Activated CD8-positive, alpha-beta memory T cell treated with anti-CD3 and anti-CD28 coated beads for 24 hours (primary cell): ENCODE measurements around the gene RBM47.
"Not testable (repeated sequence)": the region's sequence is repeated elsewhere in the genome, so short reads cannot be mapped to it uniquely, and the experiment has no call there.

Source experiments
- DNase-seq: peaks from one replicate; pipeline ENCODE4 v3.0.0-alpha.2; 2020

Gene RBM47

DNA sequence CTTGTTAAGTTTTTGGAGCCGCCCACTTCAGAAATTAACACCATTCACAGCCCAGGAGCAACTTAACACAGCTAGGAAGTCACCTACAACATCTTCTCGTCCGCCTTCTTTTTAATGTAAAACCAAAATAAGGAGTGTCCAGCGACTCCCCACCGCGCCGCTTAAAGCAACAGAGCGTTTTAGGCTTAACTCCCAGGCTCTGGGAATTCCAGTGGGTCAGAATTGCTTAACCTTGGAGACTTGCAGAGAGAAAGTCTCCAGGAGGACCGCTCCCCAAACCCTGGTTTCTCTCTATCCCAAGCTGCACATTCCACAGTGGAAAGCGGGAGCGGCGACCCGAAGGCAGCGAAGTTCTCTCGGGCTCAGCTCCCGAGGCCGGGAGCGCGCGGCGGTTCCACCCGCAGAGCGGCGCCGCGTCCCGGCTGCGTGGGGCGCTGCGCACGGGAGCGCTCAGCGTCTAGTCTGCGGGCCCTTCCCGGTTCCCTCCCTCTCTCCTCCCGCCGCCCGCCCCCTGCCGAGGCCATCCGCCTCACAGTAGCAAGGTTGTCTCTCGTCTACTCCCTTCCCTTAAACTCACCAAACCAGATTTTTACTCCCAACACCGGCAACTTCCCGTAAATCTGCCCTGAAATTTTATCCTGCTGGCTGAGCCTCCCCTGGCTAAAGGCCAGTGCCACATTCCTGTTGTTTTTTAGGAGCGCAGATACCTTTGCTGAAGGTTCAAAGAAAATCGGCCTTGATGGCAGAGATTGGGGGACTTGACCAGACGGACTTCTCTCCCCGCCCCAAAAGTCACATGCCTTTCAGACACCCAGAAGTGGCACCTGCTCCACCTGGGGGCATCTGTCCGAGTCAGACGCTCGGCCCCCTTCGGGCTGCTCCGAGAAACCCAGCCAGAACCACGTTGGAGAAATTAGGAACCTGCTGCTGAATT, at the start of gene RBM47:
Gene RBM47 (minus strand): TSS at position 464 of the 934 bp plus-strand sequence. CDS start 190,971 bp downstream, outside the sequence.
- peak; percentile 67 for DNase-seq

DNA sequence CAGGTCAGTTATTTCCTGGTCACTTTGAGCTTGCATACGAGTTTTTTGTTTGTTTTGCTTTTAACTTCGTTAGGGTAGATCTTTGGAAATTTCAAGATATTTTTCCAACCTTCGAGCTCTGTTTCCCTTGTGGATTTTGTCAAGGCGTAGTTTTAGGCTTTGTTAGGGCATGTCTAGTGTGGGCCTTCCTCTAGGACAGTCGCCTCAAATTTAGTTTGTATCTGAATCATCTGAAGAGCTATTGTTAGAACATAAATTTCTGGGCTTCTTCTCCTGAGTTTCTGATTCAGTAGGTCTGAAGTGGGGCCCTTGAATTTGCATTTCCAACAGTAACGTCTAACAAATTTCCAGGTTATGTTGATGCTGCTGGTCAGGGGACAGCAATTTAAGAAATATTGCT, 48.8 kb upstream of the RBM47 start:
- DNase-seq = no peak

DNA sequence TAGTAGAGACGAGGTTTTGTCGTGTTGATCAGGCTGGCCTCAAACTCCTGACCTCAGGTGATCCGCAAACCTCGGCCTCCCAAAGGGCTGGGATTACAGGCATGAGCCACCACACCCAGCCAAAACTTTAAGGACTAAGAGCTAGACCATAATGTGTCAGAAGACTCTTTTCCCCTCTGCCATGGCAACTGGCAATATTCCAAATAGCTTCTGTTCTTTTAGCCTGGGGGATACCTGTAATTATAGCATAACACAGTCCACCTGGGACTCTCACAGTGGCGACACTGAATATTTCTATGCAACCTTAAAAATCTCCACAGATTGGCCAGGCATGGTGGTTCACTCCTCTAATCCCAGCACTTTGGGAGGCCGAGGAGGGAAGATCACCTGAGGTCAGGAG, 45.5 kb upstream of the RBM47 start:
- DNase-seq = no peak

DNA sequence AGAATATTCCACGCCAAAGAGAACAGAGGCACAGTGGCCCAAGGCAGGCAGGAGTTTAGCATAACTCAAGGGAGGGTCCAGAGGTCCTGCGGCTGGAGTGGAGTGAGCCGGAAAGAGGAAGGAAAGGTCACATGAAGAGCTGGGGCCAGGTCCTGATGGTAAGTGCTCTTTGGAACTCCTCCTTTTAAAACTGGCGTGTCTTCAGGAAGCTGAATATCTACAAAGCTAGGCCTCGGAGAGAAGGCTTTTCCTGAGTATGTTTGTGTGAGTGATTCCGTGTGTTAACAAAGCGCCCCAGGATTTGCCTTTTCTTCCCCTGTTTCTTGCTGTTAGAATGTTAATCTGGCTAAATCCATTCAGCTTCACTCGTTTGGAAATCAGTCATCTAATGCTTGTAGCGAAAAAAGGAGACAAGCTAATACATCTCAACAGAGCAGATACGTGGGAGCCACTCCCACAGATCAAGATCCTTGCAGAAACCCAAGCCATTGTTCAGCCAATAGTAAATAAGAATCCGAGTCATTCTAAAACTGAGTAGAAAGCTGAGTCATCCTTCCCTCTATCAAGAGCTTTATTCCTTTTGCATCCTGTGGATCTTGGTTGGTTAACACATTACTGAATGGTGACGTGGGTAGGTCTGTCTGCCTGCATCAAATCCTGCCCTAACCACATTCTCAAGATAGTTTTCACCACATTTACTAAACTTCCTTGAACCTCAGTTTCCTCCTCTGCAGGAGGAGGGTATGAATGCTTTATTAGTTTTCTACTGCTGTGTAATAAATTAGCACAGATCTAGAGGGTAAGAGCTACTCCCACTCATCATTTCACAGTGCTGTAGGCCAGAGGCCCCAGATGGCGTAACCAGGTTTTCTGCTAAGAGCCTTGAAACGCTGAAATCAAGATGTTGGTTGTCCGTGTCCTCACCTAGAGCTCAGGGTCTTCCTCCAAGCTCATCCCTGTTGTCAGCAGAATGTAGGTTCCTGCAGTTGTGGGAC, 43.2 kb upstream of the RBM47 start:
- DNase-seq = peak; percentile 70

DNA sequence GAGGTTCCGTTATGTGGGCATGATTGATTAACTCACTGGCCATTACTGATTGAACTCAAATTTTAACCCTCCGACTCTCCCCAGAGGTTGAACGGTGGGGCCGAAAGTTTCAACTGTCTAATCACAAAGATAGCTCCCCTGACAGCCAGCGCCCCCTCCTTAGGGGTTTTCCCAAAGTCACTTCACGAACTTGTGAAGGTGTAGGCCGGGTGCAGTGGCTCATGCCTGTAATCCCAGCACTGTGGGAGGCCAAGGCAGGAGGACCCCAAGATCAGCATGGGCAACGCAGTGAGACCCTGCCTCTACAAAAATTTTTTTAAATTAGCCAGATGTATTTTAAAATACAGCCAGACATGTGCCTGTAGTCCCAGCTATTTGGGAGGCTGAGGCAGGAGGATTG, 39.8 kb upstream of the RBM47 start:
- no peak for DNase-seq

DNA sequence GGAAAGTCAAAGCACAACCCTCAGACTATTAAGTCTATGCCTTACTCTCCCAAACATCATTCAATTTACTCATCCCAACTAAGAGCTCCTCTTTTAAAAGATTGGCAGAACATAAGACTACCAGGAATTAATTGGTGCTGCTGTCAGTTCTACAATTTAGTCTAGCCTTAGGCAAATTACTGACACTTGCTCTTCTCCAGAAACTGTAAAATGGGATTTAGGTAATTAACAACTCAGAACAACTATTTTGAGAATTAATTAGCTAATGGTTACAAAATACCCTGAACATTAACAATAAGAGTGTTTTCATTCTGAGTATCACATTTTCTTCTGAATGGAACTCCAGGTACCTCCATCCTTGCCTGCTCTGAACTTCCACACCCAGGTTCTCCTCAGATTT, 36.2 kb upstream of the RBM47 start:
- DNase-seq = no peak

DNA sequence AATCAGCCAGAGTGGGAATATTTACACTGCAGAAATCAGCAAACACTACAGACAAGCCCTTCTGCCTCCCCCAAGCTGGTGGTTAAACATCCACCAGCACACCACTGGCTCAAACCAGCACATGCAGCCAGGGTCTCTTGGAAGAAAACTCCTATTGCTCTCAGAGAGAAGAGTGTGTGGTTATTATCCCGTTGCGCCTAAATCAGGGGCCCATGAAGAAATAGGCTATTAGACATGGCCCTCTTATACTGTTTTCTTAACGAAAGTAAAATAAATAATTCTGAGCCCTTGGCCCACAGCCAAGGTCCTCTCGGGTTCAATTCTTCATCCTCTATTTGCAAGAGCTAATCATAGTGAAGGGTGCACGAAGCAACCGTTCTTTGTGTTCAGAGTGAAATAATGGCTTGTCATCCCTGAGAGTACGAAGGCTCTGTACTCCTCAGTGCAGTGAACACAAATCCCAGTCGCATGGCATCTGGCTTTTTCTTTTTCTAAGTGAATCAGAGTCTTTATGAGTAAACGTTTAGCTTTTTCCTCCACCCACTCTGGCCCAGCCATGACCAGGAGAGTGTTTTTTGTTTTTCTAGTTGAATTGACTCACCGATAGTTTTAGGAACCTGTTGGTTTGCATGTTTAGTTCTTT, 33.4 kb upstream of the RBM47 start:
- DNase-seq = no peak

DNA sequence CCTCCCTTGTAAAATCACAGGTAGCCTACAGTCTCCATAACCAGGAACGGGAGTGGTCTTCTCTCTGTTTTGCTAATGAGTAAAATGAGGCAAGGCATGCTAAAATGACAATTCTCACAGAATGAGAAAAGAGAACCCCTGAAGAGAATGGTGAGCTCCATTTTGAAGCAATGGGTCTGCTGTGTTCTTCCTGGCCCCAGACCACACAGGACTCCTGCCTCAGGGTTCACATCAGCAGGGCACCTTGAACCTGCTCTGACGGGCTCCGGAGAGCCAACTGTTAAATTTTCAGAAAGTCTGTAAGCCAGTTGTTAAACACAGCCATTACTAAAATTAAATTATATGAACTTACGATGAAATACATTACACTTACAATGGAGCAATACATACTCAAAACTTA, 32.1 kb upstream of the RBM47 start:
- no peak for DNase-seq

DNA sequence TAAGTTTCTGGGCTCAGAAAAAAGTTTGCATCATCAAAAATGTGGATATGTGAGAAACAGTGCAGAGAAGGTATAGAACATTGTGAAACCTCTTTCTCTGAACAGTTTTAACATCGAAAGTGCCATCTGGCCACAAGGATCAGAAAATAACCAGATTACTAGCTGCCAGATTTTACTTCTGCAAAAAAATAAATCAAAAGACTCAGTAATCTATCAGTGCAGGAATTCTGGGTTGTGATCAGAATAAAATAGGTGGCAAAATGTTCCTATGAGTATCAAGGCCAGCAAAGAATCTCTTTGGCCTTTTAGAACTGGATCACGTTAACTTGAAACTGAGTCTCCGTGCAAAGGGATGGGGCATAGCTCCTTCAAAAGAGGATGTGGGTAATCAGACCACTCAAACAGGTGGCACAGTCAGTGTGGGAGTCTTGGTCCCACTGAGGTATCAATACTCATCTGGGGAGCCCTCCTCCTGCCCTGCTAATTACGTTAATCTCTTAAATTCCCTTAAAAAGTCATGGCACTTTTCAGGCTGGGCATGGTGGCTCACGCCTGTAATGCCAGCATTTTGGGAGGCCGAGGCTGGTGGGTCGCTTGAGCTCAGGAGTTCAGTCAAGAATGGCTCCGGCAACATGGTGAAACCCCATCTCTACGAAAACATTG, 26.7 kb upstream of the RBM47 start:
- DNase-seq = no peak

DNA sequence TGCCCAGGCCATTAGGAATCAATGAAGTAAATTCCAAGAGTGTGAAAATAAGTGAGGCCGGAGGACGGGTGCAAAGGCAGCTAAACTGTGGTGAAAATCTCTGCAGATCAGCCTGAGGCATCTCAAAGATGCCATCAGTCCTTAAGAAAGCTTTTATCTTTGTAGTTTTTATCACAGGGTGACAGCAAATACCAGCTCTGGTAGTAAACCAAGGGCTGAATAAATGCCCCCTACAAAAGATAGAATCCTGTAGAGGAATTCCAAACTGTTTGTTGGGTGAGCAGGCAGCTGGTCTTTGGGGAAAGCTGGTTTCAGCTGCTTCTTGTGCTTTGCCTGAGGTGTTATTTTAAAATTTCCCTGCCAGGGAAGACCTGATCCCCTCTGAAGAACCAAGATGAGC, 21.6 kb upstream of the RBM47 start:
- DNase-seq = no peak

DNA sequence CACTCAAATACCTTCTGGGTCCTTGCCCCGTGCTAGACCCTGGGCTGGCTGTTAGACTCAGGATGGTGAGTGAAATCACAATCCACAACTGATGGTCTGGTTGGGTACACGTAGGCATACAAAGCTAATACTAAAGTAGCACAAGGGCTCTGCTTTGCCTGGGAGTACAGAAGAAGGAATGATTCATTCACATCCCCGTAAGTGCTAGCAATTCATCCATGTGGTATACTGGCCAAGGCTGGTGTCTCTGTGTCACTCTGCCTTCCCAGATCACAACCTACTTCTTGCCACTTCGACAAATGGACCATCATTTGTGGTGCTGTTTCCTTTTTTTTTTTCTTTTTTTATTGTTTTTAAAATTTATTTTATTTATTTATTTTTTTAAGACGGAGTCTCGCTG, 19.7 kb upstream of the RBM47 start:
- no peak for DNase-seq

DNA sequence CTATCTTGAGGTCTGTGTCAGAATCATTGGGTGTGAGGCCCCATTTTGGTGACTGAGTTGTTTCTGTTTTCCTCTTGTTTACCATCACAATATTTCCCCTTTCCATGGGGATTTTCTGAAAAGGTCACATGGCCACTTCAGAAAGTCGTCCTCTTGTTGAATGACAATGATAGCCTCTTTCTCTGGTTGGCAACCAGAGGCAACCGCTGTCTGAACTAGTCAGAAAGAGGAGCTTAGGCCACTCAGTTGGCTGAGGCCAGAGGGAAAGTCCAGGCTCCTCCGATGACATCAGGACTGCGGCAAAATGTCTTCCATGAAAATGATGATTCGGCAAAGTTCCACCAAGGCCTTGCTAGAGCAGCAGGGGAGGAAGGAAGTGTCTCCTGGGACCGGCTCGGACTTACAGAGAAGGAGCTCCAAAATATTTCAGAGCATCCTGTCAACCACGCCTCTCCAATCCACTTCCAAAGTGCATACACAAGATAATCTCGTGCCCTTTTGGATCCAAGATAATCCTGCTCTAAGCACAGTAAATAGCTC, 19.1 kb upstream of the RBM47 start:
- DNase-seq = no peak

DNA sequence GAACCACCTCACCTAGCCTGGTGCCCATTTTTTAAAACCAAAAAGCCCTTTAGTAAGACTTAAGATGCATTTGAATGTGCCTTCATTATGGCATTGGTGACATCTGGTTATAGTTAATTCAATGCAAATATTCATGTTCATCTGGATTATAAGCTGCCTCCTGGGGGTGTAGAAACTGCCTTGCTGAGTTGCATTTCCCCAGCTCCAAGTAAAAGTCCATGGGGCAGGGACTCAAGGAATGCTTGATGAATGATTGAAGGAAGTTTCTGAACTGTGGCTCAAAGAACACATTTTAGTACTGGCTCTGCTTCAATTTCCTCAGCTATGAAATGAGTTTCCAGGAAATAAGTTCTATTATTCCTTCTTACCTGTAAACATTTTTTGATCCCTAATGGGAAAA, 18.5 kb upstream of the RBM47 start:
- no peak for DNase-seq

DNA sequence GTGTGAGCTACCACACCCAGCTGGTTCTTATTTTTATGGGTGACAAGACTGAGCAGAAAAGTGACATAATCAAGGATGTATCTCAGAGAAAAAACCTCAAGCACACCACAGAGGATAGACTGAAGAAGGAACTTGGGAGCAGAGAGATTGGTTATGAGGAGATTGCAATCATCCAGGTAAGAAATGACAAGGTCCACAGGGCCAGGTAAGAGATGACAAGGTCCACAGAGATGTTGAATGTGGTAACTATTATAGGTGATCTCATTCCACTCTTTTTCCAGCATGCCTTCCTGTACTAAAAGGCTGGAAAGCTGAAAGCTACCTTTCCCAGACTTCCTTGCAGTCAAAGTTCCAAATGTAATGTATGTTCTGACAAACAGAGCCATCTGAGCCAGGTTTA, 15.9 kb upstream of the RBM47 start:
- no peak for DNase-seq

DNA sequence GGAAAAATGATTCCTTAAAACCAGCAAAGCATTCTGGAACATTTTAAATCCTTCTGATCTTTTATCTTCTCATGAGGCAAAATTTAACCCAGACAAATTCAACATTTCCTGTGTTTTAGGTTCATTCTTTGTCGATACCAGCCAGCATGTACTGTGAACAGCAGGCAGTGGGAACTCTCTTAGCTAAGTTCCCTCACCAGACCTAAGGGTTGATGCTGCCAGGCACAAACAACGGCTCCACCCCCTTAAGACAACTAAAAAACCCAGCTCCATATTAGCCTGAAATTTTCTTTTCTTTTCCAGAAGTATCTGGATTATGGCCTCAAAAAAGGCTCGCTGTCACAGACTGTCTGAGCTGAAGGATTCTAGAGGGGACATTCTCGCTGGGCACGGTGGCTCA, 2.4 kb upstream of the RBM47 start:
- no peak for DNase-seq

DNA sequence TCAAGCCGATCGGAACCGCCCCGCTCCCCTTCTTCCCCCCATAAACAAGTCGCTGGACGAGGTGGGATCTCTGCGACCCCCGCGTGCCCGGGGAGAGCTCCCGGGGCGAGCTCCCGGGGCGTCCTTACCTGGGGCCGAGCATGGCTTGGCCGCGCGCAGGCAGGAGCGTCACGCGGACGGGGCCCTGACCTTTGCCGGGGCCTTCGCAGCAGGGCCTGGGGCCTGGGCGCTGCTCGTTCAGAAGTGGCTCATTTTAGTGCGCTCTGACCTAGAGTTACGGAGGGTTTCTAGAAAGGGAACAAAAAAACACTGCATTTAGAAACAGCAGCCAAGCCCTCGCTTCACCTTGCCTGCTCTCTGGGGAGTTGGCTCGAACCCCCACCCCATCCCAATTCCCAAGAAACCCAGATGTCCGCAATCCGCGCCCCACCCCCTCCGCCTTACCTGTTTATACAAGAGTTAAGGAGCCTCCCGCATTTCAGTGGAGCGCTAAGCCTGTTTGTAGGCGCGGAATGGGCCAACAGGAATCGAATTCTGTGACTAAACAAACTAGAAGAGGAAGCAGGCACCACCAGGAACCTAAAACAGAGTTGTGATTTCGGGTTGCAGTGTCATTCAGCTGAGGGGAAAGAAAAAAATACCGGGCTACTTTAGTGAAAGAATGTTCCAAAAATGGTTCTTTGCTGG, 814 bp upstream of the RBM47 start:
- no peak for DNase-seq

DNA sequence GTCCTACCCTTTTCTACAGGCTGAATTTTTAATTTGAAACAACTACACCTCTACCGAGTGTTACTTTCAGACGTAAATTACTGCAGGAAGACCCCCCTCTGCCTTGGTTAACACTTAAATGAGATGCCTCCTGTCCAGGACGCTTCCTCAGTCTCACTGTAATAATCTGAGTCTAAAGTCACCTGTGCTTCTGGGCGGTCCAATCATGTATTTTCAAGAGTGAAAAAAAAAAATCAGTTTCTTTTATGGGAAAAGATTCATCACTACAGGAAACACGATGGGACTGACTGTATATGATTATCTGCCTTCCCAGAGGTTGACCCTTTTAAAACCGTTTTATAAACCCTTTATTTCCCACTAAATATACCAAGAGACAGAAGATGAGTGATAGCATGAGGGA, 776 bp downstream of the RBM47 start:
- no peak for DNase-seq

DNA sequence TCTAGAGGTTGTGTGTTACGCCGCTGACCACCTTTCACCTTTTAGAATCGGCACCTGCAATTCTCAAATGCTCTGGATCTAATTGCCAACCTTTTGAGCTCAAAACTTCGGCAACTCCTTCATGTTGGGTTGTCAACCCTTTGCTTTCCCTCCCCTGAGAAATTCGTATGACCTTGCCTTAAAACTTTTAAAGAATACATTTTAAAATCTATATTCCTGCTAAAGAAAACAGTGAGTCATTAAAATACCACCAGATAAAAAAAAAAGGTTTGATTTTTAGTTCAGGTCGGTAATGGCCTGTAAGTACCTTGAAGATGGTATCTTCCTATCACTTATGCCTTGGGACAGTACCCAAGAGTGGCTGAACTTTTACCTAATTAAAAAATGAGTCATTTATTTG, 1.3 kb downstream of the RBM47 start:
- not testable (repeated sequence) for DNase-seq

DNA sequence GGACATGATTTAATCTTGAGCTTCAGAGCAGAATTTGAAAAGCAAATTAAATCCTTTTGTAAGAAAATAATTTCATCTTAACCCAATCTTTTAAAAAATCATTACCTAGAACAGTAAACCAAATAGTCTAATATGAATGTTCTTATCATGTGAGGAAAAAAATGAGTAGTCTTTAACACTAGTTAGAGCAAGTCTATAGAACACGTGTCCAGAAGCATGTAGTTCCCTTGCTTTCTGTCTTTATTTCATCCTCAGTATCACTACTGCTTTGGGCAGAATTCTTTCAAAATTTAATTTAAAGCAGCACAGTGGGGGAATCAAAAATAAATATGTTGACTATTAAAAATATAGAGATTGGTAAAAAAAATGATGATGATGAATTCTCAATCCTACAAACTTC, 2.1 kb downstream of the RBM47 start:
- DNase-seq = no peak

DNA sequence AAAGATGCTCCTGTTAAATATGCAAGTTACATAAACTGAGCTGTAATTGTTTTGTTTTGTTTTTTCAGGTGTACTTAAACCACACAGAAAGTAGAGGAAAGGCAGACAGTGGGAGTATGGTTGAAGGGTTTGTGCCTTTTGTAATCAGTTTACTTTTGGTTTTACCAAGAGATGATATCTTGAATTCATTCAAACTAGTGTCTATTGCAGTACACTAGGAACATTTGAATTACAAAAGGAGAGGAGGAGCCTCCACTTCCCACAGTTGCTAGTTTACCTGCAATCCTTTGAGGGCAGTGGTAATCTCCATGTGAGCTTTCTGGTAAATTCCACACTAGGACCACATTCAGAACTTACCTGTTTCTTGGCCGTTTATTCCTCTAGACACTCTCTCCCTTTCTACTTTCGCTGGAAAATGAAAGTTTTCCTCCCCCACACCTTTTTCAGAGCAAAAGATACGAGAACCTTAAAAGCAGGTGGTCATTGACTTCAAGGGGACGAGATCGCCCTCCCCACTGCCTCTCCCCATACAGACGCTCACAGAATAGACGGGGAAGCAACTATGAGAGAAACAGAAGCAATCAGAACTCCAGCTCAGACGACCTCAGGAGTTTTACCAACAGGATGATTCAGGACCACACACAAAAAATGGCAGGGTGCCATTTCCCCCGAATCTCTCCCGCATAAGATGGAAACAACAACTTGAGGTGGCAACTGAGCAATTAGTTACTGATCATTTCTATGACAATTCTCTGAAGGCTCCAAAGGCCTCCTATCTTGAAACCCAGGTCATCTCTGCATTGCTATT, 3.3 kb downstream of the RBM47 start:
- DNase-seq = no peak

DNA sequence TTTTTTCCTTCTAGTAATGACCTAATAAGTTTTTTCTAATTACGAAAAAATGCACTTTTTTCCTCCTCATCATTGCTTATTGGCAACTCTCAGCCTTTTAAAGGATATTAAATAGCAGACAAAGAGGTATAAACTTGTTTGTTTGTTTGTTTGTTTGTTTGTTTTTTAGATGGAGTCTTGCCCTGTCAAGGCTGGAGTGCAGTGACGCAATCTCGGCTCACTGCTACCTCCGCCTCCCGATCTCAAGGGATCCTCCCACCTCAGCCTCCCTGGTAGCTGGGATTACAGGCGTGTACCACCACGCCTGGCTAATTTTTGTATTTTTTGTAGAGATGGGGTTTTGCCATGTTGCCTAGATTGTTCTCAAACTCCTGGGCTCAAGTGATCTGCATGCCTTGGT, 6.0 kb downstream of the RBM47 start:
- DNase-seq = no peak
